Mesothelial cell of epicardium (in vitro differentiated cells): ENCODE results near the gene TUT4. TPM values are rescaled to one million over a fixed set of nuclear protein-coding genes. Genes with fewer than 3 reads are reported as not detected.

ENCODE experiments used
- DNase-seq, 2 experiments: peaks; one replicate each; pipeline ENCODE4 v3.0.0; 2021; ENCODE audit warnings: low spot score in 2 of 2; ENCODE audit not compliant: unreplicated experiment in 2 of 2
- H3K27ac Mint-ChIP-seq: 2 replicates; pipeline ENCODE4 v1.8.0; 2021; ENCODE audit warnings: mixed read lengths
- H3K27me3 Mint-ChIP-seq: 2 replicates; pipeline ENCODE4 v1.8.0; 2021; ENCODE audit warnings: low read depth, mixed read lengths
- H3K36me3 Mint-ChIP-seq: 2 replicates; pipeline ENCODE4 v1.8.0; 2021; ENCODE audit warnings: mixed read lengths
- H3K4me1 Mint-ChIP-seq: 2 replicates; pipeline ENCODE4 v1.8.0; 2021; ENCODE audit warnings: mixed read lengths
- H3K4me3 Mint-ChIP-seq: 2 replicates; pipeline ENCODE4 v1.8.0; 2021; ENCODE audit warnings: mild to moderate bottlenecking, moderate library complexity, mixed read lengths
- H3K9me3 Mint-ChIP-seq: 2 replicates; pipeline ENCODE4 v1.8.0; 2021; ENCODE audit warnings: mixed read lengths
- total RNA-seq: library from RNA; stranded (reverse); gene quantifications from 3 replicates; pipeline ENCODE4 v1.2.1, GENCODE V29; 2021
- TF ChIP-seq, protein P1 (sequence below): fragments of 200-600 bp; sonication (generic); IDR thresholded peaks from one replicate; pipeline ENCODE4 v1.5.0; 2021; ENCODE audit warnings: antibody characterized with exemption; ENCODE audit not compliant: unreplicated experiment

TUT4 gene
- total RNA-seq, 1 donor from 2014 or later: 129 TPM

GRCh38 chr1:52554756-52555155 is 1.9 kb upstream of the TUT4 start:
- H3K27ac Mint-ChIP-seq: peak overlapping the region; percentile 97

DNA sequence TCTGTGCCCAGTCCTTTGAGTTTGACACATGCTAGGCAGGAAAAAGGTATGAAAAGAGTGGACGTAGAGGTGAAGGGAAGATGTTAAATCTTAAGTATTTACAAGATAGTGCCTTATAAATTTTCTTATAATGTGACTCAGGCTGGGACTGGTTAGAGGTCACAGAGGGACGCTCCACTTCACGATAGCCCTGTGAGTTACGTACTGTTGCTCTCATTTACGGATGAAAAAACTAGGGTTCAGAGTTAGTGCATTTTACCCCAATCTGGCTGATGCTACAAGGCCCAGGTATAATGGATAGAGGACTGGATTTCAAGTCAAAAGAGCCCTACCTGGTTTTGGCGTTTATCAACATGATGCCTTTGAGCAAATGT is 1.4 kb upstream of the TUT4 start:
- Mint-ChIP-seq H3K27me3 (no peaks in the 10 kb centered on the region), H3K4me1 (peaks cover 31% of the 10 kb centered on the region), H3K4me3 (peak overlapping the region; percentile 72), H3K36me3 (peaks cover 4% of the 10 kb centered on the region), H3K9me3 (peaks cover 3% of the 10 kb centered on the region), H3K27ac (peak overlapping the region; percentile 97)
- DNase-seq: no peak
- TF ChIP-seq, protein P1, sequence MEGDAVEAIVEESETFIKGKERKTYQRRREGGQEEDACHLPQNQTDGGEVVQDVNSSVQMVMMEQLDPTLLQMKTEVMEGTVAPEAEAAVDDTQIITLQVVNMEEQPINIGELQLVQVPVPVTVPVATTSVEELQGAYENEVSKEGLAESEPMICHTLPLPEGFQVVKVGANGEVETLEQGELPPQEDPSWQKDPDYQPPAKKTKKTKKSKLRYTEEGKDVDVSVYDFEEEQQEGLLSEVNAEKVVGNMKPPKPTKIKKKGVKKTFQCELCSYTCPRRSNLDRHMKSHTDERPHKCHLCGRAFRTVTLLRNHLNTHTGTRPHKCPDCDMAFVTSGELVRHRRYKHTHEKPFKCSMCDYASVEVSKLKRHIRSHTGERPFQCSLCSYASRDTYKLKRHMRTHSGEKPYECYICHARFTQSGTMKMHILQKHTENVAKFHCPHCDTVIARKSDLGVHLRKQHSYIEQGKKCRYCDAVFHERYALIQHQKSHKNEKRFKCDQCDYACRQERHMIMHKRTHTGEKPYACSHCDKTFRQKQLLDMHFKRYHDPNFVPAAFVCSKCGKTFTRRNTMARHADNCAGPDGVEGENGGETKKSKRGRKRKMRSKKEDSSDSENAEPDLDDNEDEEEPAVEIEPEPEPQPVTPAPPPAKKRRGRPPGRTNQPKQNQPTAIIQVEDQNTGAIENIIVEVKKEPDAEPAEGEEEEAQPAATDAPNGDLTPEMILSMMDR: no peak

More at GRCh38 chr1:52554756-52555155, 1.9 kb upstream of the TUT4 start:
- DNase-seq: no peak
- Mint-ChIP-seq H3K9me3 (peaks cover 3% of the 10 kb centered on the region), H3K4me3 (peak overlapping the region; percentile 72), H3K27me3 (no peaks in the 10 kb centered on the region), H3K4me1 (peaks cover 28% of the 10 kb centered on the region), H3K36me3 (peaks cover 4% of the 10 kb centered on the region)
- TF ChIP-seq, protein P1: no peak

DNA sequence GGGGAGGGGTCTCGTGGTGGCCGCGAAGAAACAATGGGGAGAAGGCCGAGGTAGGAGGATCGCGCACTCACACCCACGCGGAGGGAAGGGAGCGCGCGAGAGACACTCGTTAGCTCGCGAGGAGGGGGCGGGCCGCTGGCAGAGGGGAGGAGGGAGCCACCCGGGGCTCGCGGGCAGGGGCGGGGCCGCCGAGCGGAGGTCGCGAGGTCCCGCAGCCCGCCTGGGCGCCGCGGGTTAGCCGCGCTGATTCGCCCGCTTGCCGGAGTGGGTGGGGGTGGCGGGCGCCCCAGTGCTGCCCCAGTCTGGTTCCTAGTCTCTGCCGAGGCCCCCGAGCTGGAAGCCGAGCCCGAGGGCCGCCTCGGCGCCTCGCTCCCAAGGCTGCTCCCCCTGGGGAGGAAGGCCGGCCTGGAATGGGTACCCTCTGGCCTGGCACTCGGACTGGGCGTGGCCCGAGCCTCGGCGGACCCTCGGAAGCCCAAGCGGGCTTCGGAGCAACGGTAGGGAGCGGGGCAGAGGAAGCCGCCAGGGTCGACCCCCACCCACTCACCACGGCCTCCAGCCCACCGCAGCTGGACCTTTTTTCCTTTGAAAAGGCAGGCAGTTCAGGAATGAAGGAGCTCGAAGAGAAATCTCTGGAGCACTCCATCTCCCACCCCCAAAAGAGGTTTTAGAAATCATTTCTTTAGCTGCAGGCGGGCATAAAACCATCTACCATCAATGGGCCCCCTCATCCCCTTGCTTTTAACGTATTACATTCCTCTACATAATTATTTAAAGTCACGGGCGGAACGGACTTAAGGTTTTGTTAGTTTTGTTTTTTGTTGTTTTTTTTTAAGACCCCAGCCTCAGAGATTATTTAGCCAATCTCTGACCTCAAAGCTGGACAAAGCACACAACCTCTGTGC is 722 bp upstream of the TUT4 start:
- DNase-seq: peak; percentile 83 to 84
- no peaks in the 10 kb centered on the region for H3K9me3 Mint-ChIP-seq
- no peaks in the 10 kb centered on the region for H3K27me3 Mint-ChIP-seq
- peak overlapping the region; percentile 97 for H3K27ac Mint-ChIP-seq
- H3K4me3 Mint-ChIP-seq: peak overlapping the region; percentile 72
- TF ChIP-seq, protein P1: no peak
- H3K4me1 Mint-ChIP-seq: peaks cover 37% of the 10 kb centered on the region
- no peaks in the 10 kb centered on the region for H3K36me3 Mint-ChIP-seq

- Mint-ChIP-seq H3K27me3 (no peaks in the 10 kb centered on the region), H3K4me3 (no peak overlapping the region), H3K27ac (no peak overlapping the region), H3K9me3 (no peaks in the 10 kb centered on the region), H3K4me1 (peaks cover 37% of the 10 kb centered on the region), H3K36me3 (no peaks in the 10 kb centered on the region)
- TF ChIP-seq, protein P1: no peak
- peak in 1 of 2 experiments; percentile 43 for DNase-seq
These were observed 722 bp downstream of the TUT4 start for GRCh38 chr1:52552236-52552504.

- Mint-ChIP-seq H3K27ac (no peak overlapping the region), H3K4me1 (peaks cover 34% of the 10 kb centered on the region), H3K27me3 (no peaks in the 10 kb centered on the region), H3K4me3 (no peak overlapping the region), H3K36me3 (no peaks in the 10 kb centered on the region), H3K9me3 (no peaks in the 10 kb centered on the region)
- TF ChIP-seq, protein P1: no peak
- DNase-seq: no peak
These were observed 1.2 kb downstream of the TUT4 start for GRCh38 chr1:52551507-52552235.
